ENCODE data around the gene BNIP3.

BNIP3 gene

DNA sequence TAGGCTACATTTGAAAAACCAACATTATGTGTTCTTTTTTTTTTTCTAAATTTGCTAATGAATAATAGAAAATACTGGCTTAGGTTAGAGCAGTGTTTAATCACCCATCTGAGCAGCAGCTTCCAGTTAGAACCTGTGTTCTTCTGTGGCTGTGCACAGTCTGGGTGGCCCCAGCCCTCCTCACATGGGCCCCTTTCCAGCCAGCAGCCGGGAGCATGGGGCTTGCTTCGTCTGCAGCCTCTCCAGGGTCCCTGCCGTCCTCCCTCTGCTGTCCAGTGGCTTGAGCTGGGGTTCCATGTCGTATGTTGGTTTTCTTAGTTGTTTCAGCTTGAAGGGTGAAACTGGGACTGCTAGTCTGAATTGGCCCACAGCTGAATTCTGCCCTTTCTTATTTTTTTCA is 37.3 kb downstream of the BNIP3 start:
- no peak overlapping the region for H3K4me3 ChIP-seq (ENCODE audit: low read depth in 1 of 2, low read length in 2 of 2)
- TF ChIP-seq, protein P1, sequence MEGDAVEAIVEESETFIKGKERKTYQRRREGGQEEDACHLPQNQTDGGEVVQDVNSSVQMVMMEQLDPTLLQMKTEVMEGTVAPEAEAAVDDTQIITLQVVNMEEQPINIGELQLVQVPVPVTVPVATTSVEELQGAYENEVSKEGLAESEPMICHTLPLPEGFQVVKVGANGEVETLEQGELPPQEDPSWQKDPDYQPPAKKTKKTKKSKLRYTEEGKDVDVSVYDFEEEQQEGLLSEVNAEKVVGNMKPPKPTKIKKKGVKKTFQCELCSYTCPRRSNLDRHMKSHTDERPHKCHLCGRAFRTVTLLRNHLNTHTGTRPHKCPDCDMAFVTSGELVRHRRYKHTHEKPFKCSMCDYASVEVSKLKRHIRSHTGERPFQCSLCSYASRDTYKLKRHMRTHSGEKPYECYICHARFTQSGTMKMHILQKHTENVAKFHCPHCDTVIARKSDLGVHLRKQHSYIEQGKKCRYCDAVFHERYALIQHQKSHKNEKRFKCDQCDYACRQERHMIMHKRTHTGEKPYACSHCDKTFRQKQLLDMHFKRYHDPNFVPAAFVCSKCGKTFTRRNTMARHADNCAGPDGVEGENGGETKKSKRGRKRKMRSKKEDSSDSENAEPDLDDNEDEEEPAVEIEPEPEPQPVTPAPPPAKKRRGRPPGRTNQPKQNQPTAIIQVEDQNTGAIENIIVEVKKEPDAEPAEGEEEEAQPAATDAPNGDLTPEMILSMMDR (IDR thresholded peaks at IDR 0.05; ENCODE audit: borderline replicate concordance, extremely low read depth, low read length, poor library complexity, severe bottlenecking), result no peak
- no peak for TF ChIP-seq EZH2 (IDR thresholded peaks at IDR 0.05; ENCODE audit: borderline replicate concordance, low read depth, low read length, severe bottlenecking)
- no peak overlapping the region for H3K9ac ChIP-seq (ENCODE audit: low read depth, low read length)
- no peaks in the 10 kb centered on the region for H3K27me3 ChIP-seq (ENCODE audit: insufficient read depth, low read length, poor library complexity)
- ATAC-seq (ENCODE audit: insufficient read depth, low read depth) (no peak), DNase-seq (no peak)
- peaks cover 2% of the 10 kb centered on the region; the same call in 1 of the 2 replicates for H3K79me2 ChIP-seq (ENCODE audit: insufficient read depth, low read length)
- H4K20me1 ChIP-seq (ENCODE audit: insufficient read depth, low read length), result peaks cover 19% of the 10 kb centered on the region
- H3K4me2 ChIP-seq (ENCODE audit: insufficient read depth, low read length), result no peak overlapping the region
- peaks cover 89% of the 10 kb centered on the region for H3K36me3 ChIP-seq (ENCODE audit: insufficient read depth, low read length)
- H2AFZ ChIP-seq (ENCODE audit: low read depth, low read length), result no peak overlapping the region
- no peak overlapping the region for H3K27ac ChIP-seq (ENCODE audit: low read length)
- H3K4me1 ChIP-seq (ENCODE audit: insufficient read depth, low read length), result no peaks in the 10 kb centered on the region
- no peaks in the 10 kb centered on the region for H3K9me3 ChIP-seq (ENCODE audit: insufficient read depth, low read length, severe bottlenecking)

DNA sequence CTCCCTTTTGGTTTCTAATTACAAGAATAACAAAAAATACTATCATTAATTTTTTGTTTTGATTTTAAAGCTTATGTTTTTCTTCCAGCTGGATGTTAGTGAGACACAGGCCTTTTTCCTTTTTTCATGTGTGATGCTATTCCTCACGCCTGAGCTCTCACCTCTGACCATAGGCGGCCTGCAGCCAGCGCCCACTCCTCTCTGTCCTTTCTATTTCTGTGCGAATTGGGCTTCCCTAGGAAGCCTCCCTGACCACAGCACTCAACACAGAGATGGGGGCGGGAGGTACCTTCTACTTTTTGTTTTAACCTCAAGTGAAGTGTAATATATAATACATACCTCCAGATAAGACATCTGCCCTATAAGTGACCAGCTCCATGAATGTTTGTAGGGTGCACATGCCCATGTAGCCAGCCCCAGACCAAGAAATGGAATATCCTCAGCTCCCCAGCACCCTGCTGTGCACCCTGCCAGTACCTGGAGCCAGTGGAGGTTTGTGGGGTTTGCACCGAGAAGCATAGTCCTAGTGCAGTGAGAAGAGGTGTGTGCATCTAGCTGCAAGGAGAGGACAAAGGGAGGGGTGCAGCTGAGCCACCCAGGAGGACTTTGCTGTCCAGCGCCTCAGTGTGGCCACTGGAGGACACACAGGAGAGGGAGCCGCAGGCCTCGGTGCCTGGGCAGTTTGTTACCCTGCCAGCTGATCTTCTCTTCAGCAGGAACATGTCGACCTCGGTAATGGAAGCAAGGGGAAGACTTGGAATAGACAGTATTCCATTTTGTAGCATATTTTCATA is 38.5 kb downstream of the BNIP3 start:
- no peak for DNase-seq

DNA sequence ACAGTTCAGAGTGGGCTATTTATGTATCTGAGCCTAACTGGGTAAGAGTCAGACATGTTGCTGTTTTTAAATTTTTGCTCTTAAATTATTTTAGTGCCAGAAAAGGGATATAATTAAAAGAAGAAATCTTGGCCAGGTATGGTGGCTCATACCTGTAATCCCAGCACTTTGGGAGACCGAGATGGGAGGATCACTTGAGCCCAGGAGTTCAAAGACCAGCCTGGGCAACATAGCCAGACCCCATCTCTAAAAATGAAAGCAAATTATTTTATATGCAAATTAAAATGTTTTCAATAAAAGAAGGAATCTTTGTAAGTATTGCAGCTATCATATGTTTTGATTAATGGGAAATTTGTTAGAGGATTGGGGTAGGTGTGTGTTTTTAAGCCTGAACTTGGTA is 39.3 kb downstream of the BNIP3 start:
- TF ChIP-seq, protein P1 (IDR thresholded peaks at IDR 0.05; ENCODE audit: borderline replicate concordance, extremely low read depth, low read length, poor library complexity, severe bottlenecking), result no peak
- no peak for TF ChIP-seq EZH2 (IDR thresholded peaks at IDR 0.05; ENCODE audit: borderline replicate concordance, low read depth, low read length, severe bottlenecking)
- no peak for ATAC-seq (ENCODE audit: insufficient read depth, low read depth)
- peaks cover 84% of the 10 kb centered on the region for H3K36me3 ChIP-seq (ENCODE audit: insufficient read depth, low read length)

More for the DNA sequence above, 38.5 kb downstream of the BNIP3 start:
- Histone ChIP-seq H4K20me1 (ENCODE audit: insufficient read depth, low read length) (peaks cover 16% of the 10 kb centered on the region; the same call in 1 of the 2 replicates), H2AFZ (ENCODE audit: low read depth, low read length) (no peak overlapping the region), H3K27me3 (ENCODE audit: insufficient read depth, low read length, poor library complexity) (no peaks in the 10 kb centered on the region), H3K79me2 (ENCODE audit: insufficient read depth, low read length) (peaks cover 2% of the 10 kb centered on the region; the same call in 1 of the 2 replicates), H3K4me3 (ENCODE audit: low read depth in 1 of 2, low read length in 2 of 2) (no peak overlapping the region), H3K36me3 (ENCODE audit: insufficient read depth, low read length) (peaks cover 85% of the 10 kb centered on the region), H3K27ac (ENCODE audit: low read length) (no peak overlapping the region), H3K9ac (ENCODE audit: low read depth, low read length) (no peak overlapping the region), H3K4me1 (ENCODE audit: insufficient read depth, low read length) (no peaks in the 10 kb centered on the region), H3K4me2 (ENCODE audit: insufficient read depth, low read length) (no peak overlapping the region), H3K9me3 (ENCODE audit: insufficient read depth, low read length, severe bottlenecking) (no peaks in the 10 kb centered on the region)
- ATAC-seq (ENCODE audit: insufficient read depth, low read depth), result peak; percentile 49; the same call in 2 of the 3 replicates
- TF ChIP-seq, protein P1 (IDR thresholded peaks at IDR 0.05; ENCODE audit: borderline replicate concordance, extremely low read depth, low read length, poor library complexity, severe bottlenecking), result peak; percentile 43
- no peak for TF ChIP-seq EZH2 (IDR thresholded peaks at IDR 0.05; ENCODE audit: borderline replicate concordance, low read depth, low read length, severe bottlenecking)

More for the DNA sequence above, 39.3 kb downstream of the BNIP3 start:
- Histone ChIP-seq H3K4me2 (ENCODE audit: insufficient read depth, low read length) (no peak overlapping the region), H3K9me3 (ENCODE audit: insufficient read depth, low read length, severe bottlenecking) (no peaks in the 10 kb centered on the region), H3K4me1 (ENCODE audit: insufficient read depth, low read length) (no peaks in the 10 kb centered on the region), H3K4me3 (ENCODE audit: low read depth in 1 of 2, low read length in 2 of 2) (no peak overlapping the region), H4K20me1 (ENCODE audit: insufficient read depth, low read length) (peaks cover 21% of the 10 kb centered on the region), H2AFZ (ENCODE audit: low read depth, low read length) (no peak overlapping the region), H3K27ac (ENCODE audit: low read length) (no peak overlapping the region), H3K79me2 (ENCODE audit: insufficient read depth, low read length) (peaks cover 7% of the 10 kb centered on the region), H3K27me3 (ENCODE audit: insufficient read depth, low read length, poor library complexity) (no peaks in the 10 kb centered on the region), H3K9ac (ENCODE audit: low read depth, low read length) (no peak overlapping the region)
- DNase-seq, result no peak
